Mesendoderm (in vitro differentiated cells): ENCODE results near the gene FAAP100. TPM values are rescaled to one million over a fixed set of nuclear protein-coding genes. Genes with fewer than 3 reads are reported as not detected.

Source experiments
- DNase-seq: peaks from one replicate; pipeline ENCODE4 v3.0.0; 2013
- H2AK5ac ChIP-seq: 2 replicates; pipeline ENCODE4 v1.6.1; 2013; ENCODE audit warnings: low read length, inconsistent platforms
- H2BK120ac ChIP-seq: 2 replicates; pipeline ENCODE4 v1.6.1; 2013; ENCODE audit warnings: low read depth, mild to moderate bottlenecking, low read length, moderate library complexity, mixed read lengths
- H2BK15ac ChIP-seq: replicated peaks from 2 replicates; pipeline ENCODE4 v1.6.1; 2013; ENCODE audit warnings: low read depth, mild to moderate bottlenecking, moderate library complexity
- H2BK5ac ChIP-seq: 2 replicates; pipeline ENCODE4 v1.6.1; 2013; ENCODE audit warnings: low read length, inconsistent platforms
- H3K18ac ChIP-seq: 2 replicates; pipeline ENCODE4 v1.6.1; 2013; ENCODE audit warnings: mild to moderate bottlenecking, low read length, mixed read lengths
- H3K23ac ChIP-seq: one replicate; pipeline ENCODE4 v1.6.1; 2013; ENCODE audit warnings: low read length
- H3K27ac ChIP-seq: 2 replicates; pipeline ENCODE4 v1.5.1; 2013; ENCODE audit warnings: low read depth, mild to moderate bottlenecking, inconsistent platforms, low read length, moderate library complexity
- H3K27me3 ChIP-seq: 2 replicates; pipeline ENCODE4 v1.6.1; 2013; ENCODE audit warnings: low read length, control low read depth, mild to moderate bottlenecking, inconsistent platforms; ENCODE audit not compliant: insufficient read depth, poor library complexity
- H3K36me3 ChIP-seq: 2 replicates; pipeline ENCODE4 v1.6.1; 2013; ENCODE audit warnings: low read length, inconsistent platforms; ENCODE audit not compliant: control insufficient read depth, insufficient read depth
- H3K4ac ChIP-seq: one replicate; pipeline ENCODE4 v1.6.1; 2013; ENCODE audit warnings: low read depth, mild to moderate bottlenecking, low read length, moderate library complexity
- H3K4me1 ChIP-seq: 2 replicates; pipeline ENCODE4 v1.6.1; 2013; ENCODE audit warnings: low read depth, low read length, inconsistent platforms; ENCODE audit not compliant: control insufficient read depth
- H3K4me2 ChIP-seq: 2 replicates; pipeline ENCODE4 v1.6.1; 2013; ENCODE audit warnings: low read length
- H3K4me3 ChIP-seq: 2 replicates; pipeline ENCODE4 v1.5.1; 2013; ENCODE audit warnings: mild to moderate bottlenecking, low read length
- H3K56ac ChIP-seq: one replicate; pipeline ENCODE4 v1.6.1; 2013; ENCODE audit warnings: low read length
- H3K79me1 ChIP-seq: 2 replicates; pipeline ENCODE4 v1.6.1; 2013; ENCODE audit warnings: low read length, inconsistent platforms
- H3K79me2 ChIP-seq: 2 replicates; pipeline ENCODE4 v1.6.1; 2013; ENCODE audit warnings: mild to moderate bottlenecking, low read length; ENCODE audit not compliant: control insufficient read depth, insufficient read depth
- H3K9ac ChIP-seq: 2 replicates; pipeline ENCODE4 v1.6.1; 2013; ENCODE audit warnings: low read length, inconsistent platforms
- H4K5ac ChIP-seq: one replicate; pipeline ENCODE4 v1.6.1; 2013; ENCODE audit warnings: low read length
- H4K8ac ChIP-seq: one replicate; pipeline ENCODE4 v1.6.1; 2013; ENCODE audit warnings: low read depth, mild to moderate bottlenecking, control low read depth, low read length, moderate library complexity
- WGBS: extraction: QIAGEN DNeasy Blood & Tissue Kit; methylation state at CpG from one replicate; pipeline ENCODE4 v1.1.7; 2013; ENCODE audit warnings: low lambda C conversion rate, missing lambda C conversion rate; ENCODE audit not compliant: insufficient coverage; ENCODE audit errors: extremely low coverage; 5-methylcytosine and 5-hydroxymethylcytosine counted together
- small RNA-seq: library from polyadenylated mRNA; stranded (forward); fragments of <200 nt; extraction: miRNeasy Mini kit (QIAGEN cat#:217004); gene quantifications from one replicate; pipeline ENCODE3, GENCODE V24; 2013; ENCODE audit not compliant: insufficient read depth

The FAAP100 gene

DNA sequence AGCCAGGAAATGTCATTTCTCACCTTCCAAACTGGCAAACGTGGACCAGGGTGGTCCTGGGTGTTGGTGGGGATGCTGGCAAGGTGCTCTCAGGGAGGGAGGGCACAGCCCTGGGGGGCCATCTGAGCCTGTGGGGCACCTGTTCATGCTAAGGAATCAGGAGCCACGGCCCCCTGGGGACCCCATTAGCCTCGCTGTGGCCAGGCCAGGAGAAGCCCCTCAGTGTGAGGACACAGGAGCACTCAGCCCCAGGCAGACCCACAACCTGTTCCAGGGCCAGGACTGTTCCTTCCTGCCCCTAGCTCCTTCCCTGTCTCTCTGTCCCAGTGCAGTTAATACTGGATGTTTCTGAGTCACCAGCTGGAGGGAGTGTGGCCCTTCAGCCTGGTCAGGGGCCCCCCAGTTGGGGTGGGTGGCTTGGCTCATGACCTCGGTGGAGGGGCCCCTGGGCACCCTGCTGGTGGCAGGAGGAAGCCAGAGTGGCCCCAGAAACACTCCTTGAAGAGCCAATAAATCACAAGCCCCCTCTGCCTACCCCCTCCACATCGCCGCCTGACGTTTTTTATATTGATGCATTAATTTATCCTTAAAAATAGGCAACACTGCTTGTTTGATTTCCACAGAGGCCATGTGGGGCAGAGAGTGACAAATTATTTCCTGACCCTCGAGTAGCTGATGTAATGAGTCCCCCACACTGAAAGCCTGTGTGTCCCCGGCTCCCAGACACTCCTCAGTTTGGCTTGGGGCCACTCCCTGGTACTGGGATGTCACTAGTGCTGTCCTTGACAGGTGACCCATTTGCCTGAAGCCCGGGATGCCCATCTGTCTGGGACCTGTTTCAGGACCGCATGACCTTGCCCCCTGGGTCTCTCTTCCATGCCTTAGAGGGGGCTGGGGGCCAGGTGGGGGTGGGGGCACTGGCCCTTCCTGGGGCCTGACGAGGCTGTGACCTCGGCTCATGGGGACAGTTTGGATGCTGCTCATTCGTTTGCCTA is 61.9 kb downstream of the FAAP100 start:
- no peak overlapping the region for H3K23ac ChIP-seq
- no peak overlapping the region for H3K9ac ChIP-seq
- no peak overlapping the region for H3K27ac ChIP-seq
- no peak overlapping the region for H3K4me2 ChIP-seq
- H3K79me2 ChIP-seq: no peaks in the 10 kb centered on the region
- no CpG with 5 or more reads among the region's 14 CpGs for WGBS
- H3K4ac ChIP-seq: no peak overlapping the region
- H3K18ac ChIP-seq: no peak overlapping the region
- H2BK120ac ChIP-seq: no peak overlapping the region
- H4K5ac ChIP-seq: no peak overlapping the region
- no peak overlapping the region for H3K56ac ChIP-seq
- no peak overlapping the region for H2BK15ac ChIP-seq
- no peak overlapping the region for H4K8ac ChIP-seq
- no peaks in the 10 kb centered on the region for H3K36me3 ChIP-seq
- no peak overlapping the region for H3K4me3 ChIP-seq
- H3K4me1 ChIP-seq: no peaks in the 10 kb centered on the region
- H3K27me3 ChIP-seq: no peaks in the 10 kb centered on the region
- H2AK5ac ChIP-seq: no peak overlapping the region
- DNase-seq: no peak
- no peaks in the 10 kb centered on the region for H3K79me1 ChIP-seq
- no peak overlapping the region for H2BK5ac ChIP-seq

Small RNAs within 50 kb of the gene (small RNA-seq; reads per million reads assigned to genes)
- not detected for gene RF00019
